IPS-NIHi7 (cell line): Measurements from ENCODE around the gene HIVEP2.
A peak's percentile ranks its signal among the peaks of the same experiment; 100 is the strongest.

ENCODE experiments used
- DNase-seq: peaks from one replicate; pipeline ENCODE4 v3.0.0; 2012; ENCODE audit warnings: mixed read lengths; ENCODE audit errors: extremely low spot score

Gene HIVEP2

GRCh38 chr6:142844065-142844755 is 100.8 kb downstream of the HIVEP2 start:
- DNase-seq: no peak

GRCh38 chr6:142843361-142843760 is 101.6 kb downstream of the HIVEP2 start:
- no peak for DNase-seq

GRCh38 chr6:142842418-142843261 is 102.3 kb downstream of the HIVEP2 start:
- no peak for DNase-seq

- DNase-seq: no peak
These were observed 103.1 kb downstream of the HIVEP2 start for GRCh38 chr6:142841915-142842314.

GRCh38 chr6:142839686-142840040 is 105.3 kb downstream of the HIVEP2 start:
- DNase-seq: no peak

GRCh38 chr6:142838821-142839685 is 105.9 kb downstream of the HIVEP2 start:
- no peak for DNase-seq

GRCh38 chr6:142835787-142836535 is 109.0 kb downstream of the HIVEP2 start:
- DNase-seq: no peak

GRCh38 chr6:142834853-142835252 is 110.1 kb downstream of the HIVEP2 start:
- no peak for DNase-seq

GRCh38 chr6:142833798-142834197 is 111.2 kb downstream of the HIVEP2 start:
- no peak for DNase-seq

GRCh38 chr6:142833054-142833453 is 111.9 kb downstream of the HIVEP2 start:
- no peak for DNase-seq

- DNase-seq: no peak
These were observed 114.2 kb downstream of the HIVEP2 start for GRCh38 chr6:142830807-142831206.

- no peak for DNase-seq
These were observed 114.8 kb downstream of the HIVEP2 start for GRCh38 chr6:142830116-142830710.

- no peak for DNase-seq
These were observed 115.4 kb downstream of the HIVEP2 start for GRCh38 chr6:142829556-142829955.

GRCh38 chr6:142827991-142828390 is 117.0 kb downstream of the HIVEP2 start:
- no peak for DNase-seq

GRCh38 chr6:142827369-142827768 is 117.6 kb downstream of the HIVEP2 start:
- DNase-seq: no peak

GRCh38 chr6:142825760-142826159 is 119.2 kb downstream of the HIVEP2 start:
- DNase-seq: no peak

GRCh38 chr6:142824426-142824825 is 120.5 kb downstream of the HIVEP2 start:
- DNase-seq: no peak

- no peak for DNase-seq
These were observed 121.6 kb downstream of the HIVEP2 start for GRCh38 chr6:142823256-142823902.

GRCh38 chr6:142822842-142823241 is 122.1 kb downstream of the HIVEP2 start:
- peak; percentile 82 for DNase-seq

- no peak for DNase-seq
These were observed 122.6 kb downstream of the HIVEP2 start for GRCh38 chr6:142822383-142822782.

- DNase-seq: no peak
These were observed 123.1 kb downstream of the HIVEP2 start for GRCh38 chr6:142821860-142822259.
